OCI-LY3 (cell line): Measurements from ENCODE around the gene P2RX2.

Experiments used
- H2AFZ ChIP-seq: fragments of 200-600, 300-600 bp; shearing (Covaris generic); 2 replicates; pipeline ENCODE4 v1.6.0; 2014; ENCODE audit warnings: antibody characterized with exemption, low read depth, low read length
- H3K27ac ChIP-seq: fragments of 200-600, 300-600 bp; sonication (generic); 2 replicates; pipeline ENCODE4 v1.5.1; 2014; ENCODE audit warnings: mild to moderate bottlenecking, low read length, moderate library complexity, mixed read lengths
- H3K27me3 ChIP-seq: fragments of 200-600, 300-600 bp; sonication (generic); 2 replicates; pipeline ENCODE4 v1.6.1; 2014; ENCODE audit warnings: low read depth, low read length, mixed read lengths
- H3K36me3 ChIP-seq: fragments of 200-600, 300-600 bp; sonication (generic); replicated peaks from 2 replicates; pipeline ENCODE3; 2014; ENCODE audit warnings: low read depth, low read length, mixed read lengths
- H3K4me1 ChIP-seq: fragments of 300-600, 200-600 bp; sonication (generic); 2 replicates; pipeline ENCODE4 v1.6.1; 2014; ENCODE audit warnings: low read length, mixed read lengths
- H3K4me2 ChIP-seq: fragments of 200-600, 300-600 bp; sonication (generic); 2 replicates; pipeline ENCODE4 v1.6.1; 2014; ENCODE audit warnings: low read length, mixed read lengths
- H3K4me3 ChIP-seq: fragments of 300-600, 200-600 bp; sonication (generic); 2 replicates; pipeline ENCODE4 v1.5.1; 2014; ENCODE audit warnings: antibody characterized with exemption, mild to moderate bottlenecking, low read length, moderate library complexity
- H3K79me2 ChIP-seq: fragments of 300-600, 200-600 bp; shearing (Covaris generic); 2 replicates; pipeline ENCODE4 v1.6.1; 2014; ENCODE audit warnings: mild to moderate bottlenecking, low read length, mixed read lengths
- H3K9ac ChIP-seq: fragments of 300-600, 200-600 bp; shearing (Covaris generic); 2 replicates; pipeline ENCODE4 v1.6.0; 2014; ENCODE audit warnings: mild to moderate bottlenecking, low read length, moderate library complexity
- H3K9me3 ChIP-seq: fragments of 200-600, 300-600 bp; shearing (Covaris generic); 2 replicates; pipeline ENCODE4 v1.6.1; 2014; ENCODE audit warnings: low read length, mixed read lengths; ENCODE audit not compliant: insufficient read depth
- H4K20me1 ChIP-seq: fragments of 200-600, 300-600 bp; sonication (generic); 2 replicates; pipeline ENCODE4 v1.6.1; 2016; ENCODE audit warnings: low read length, mixed read lengths; ENCODE audit not compliant: insufficient read depth
- EZH2phosphoT487 ChIP-seq: fragments of 200-600 bp; shearing (Covaris generic); IDR thresholded peaks from 2 replicates; pipeline ENCODE4 v1.6.1; 2018; ENCODE audit warnings: antibody characterized with exemption, mixed run types, low read depth
- TF ChIP-seq, protein P1 (sequence below): fragments of 200-600, 300-600 bp; sonication (generic); IDR thresholded peaks from 2 replicates; pipeline ENCODE4 v1.5.1; 2014; ENCODE audit warnings: antibody characterized with exemption, low read length, low read depth

The P2RX2 gene

DNA sequence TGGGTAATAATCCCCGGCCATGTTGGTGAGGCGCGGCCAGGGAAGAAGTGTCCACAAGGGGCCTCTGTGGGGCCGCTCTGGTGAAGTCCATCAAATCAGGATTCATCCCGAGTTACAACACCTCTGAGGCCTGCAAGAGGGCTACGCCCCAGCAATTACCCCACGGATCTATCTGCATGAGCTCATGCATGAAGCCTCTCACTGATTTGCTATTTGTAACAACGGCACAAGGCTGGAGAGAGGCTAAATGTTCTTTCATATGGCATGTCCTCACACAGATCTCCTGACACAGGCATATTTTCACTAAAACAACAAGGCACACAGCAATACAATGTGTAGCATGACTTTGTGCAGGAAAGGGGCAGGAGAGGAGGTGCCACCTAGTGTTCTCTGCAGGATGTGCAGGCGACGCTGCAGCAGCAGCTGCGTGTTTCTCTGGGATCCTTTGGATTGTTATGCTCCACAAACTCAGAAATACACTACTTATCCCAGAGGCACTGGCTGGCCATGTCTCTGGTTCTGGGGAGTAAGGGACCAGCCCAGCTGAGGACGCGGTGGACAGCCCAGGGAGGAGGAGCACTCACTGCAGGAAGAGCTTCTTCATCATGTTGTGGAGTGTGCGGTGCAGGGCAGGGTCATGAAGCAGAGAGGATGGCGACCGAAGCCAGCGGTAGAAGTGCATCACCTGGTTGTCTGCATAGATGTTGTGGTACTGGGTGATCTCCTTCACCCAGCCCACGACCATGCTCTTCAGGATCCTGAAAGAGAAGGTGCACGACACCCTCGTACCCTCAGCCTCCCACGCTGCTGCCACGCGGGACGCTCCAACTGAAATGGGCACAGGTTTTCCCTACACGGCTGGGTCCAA is 20.2 kb downstream of the P2RX2 start:
- Histone ChIP-seq H3K4me1 (peaks cover 23% of the 10 kb centered on the region), H3K27ac (no peak overlapping the region), H3K36me3 (peaks cover 83% of the 10 kb centered on the region), H2AFZ (no peak overlapping the region), H3K27me3 (no peaks in the 10 kb centered on the region), H3K9me3 (no peaks in the 10 kb centered on the region), H4K20me1 (peaks cover 6% of the 10 kb centered on the region; the same call in 1 of the 2 replicates), H3K4me2 (no peak overlapping the region), H3K4me3 (no peak overlapping the region), H3K9ac (no peak overlapping the region), H3K79me2 (no peaks in the 10 kb centered on the region; the same call in 1 of the 2 replicates)
- TF ChIP-seq EZH2phosphoT487: no peak
- TF ChIP-seq, protein P1, sequence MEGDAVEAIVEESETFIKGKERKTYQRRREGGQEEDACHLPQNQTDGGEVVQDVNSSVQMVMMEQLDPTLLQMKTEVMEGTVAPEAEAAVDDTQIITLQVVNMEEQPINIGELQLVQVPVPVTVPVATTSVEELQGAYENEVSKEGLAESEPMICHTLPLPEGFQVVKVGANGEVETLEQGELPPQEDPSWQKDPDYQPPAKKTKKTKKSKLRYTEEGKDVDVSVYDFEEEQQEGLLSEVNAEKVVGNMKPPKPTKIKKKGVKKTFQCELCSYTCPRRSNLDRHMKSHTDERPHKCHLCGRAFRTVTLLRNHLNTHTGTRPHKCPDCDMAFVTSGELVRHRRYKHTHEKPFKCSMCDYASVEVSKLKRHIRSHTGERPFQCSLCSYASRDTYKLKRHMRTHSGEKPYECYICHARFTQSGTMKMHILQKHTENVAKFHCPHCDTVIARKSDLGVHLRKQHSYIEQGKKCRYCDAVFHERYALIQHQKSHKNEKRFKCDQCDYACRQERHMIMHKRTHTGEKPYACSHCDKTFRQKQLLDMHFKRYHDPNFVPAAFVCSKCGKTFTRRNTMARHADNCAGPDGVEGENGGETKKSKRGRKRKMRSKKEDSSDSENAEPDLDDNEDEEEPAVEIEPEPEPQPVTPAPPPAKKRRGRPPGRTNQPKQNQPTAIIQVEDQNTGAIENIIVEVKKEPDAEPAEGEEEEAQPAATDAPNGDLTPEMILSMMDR: peak; percentile 84

GRCh38 chr12:132639956-132640520 is 21.5 kb downstream of the P2RX2 start:
- Histone ChIP-seq H3K9me3 (no peaks in the 10 kb centered on the region), H4K20me1 (peaks cover 6% of the 10 kb centered on the region; the same call in 1 of the 2 replicates), H3K4me1 (peaks cover 10% of the 10 kb centered on the region), H2AFZ (no peak overlapping the region), H3K4me2 (no peak overlapping the region), H3K4me3 (no peak overlapping the region), H3K27ac (no peak overlapping the region), H3K27me3 (no peaks in the 10 kb centered on the region), H3K36me3 (peaks cover 75% of the 10 kb centered on the region), H3K9ac (no peak overlapping the region), H3K79me2 (no peaks in the 10 kb centered on the region; the same call in 1 of the 2 replicates)
- TF ChIP-seq EZH2phosphoT487: no peak
- TF ChIP-seq, protein P1: no peak

DNA sequence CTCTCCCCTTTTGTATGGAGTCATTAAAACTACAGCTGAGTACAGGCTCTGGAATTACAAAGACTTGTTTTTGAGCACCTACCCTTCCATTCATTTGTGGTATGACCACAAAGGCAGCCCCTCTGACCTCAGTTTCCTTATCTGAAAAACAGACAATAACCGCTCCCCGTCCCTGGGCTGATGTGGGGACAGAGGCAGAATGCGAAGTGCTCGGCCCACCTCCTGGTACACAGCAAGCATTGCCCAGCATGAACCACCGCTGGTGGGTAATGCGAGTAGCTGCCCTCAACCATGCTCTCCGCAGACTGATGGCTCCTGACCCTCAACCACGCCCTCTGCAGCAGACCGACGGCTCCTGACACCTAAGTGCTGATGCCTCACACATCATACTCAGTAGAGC is 22.4 kb downstream of the P2RX2 start:
- Histone ChIP-seq H3K27me3 (no peaks in the 10 kb centered on the region), H3K9me3 (no peaks in the 10 kb centered on the region), H3K4me3 (no peak overlapping the region), H3K9ac (no peak overlapping the region), H3K4me2 (no peak overlapping the region), H3K36me3 (peaks cover 67% of the 10 kb centered on the region), H2AFZ (no peak overlapping the region), H3K4me1 (peaks cover 1% of the 10 kb centered on the region), H3K79me2 (no peaks in the 10 kb centered on the region), H3K27ac (no peak overlapping the region), H4K20me1 (peaks cover 6% of the 10 kb centered on the region; the same call in 1 of the 2 replicates)
- TF ChIP-seq EZH2phosphoT487: no peak
- TF ChIP-seq, protein P1: no peak

- H3K9ac ChIP-seq: no peak overlapping the region
These were observed 23.5 kb downstream of the P2RX2 start for GRCh38 chr12:132641811-132642650.

More at GRCh38 chr12:132641811-132642650, 23.5 kb downstream of the P2RX2 start:
- H3K36me3 ChIP-seq: peaks cover 67% of the 10 kb centered on the region
- no peak overlapping the region for H3K4me2 ChIP-seq
- H3K9me3 ChIP-seq: no peaks in the 10 kb centered on the region
- peaks cover 6% of the 10 kb centered on the region; the same call in 1 of the 2 replicates for H4K20me1 ChIP-seq
- no peak overlapping the region for H2AFZ ChIP-seq
- H3K27ac ChIP-seq: no peak overlapping the region
- TF ChIP-seq, protein P1: no peak
- TF ChIP-seq EZH2phosphoT487: no peak
- H3K27me3 ChIP-seq: no peaks in the 10 kb centered on the region
- no peak overlapping the region for H3K4me3 ChIP-seq
- H3K4me1 ChIP-seq: no peaks in the 10 kb centered on the region
- H3K79me2 ChIP-seq: no peaks in the 10 kb centered on the region
